Cerebellar nuclear complex (tissue), 1 donor: ENCODE measurements around the gene OSTM1.
"Not testable (repeated sequence)": the region's sequence is repeated elsewhere in the genome, so short reads cannot be mapped to it uniquely, and the experiment has no call there.

ENCODE experiments used
- DNase-seq, 2 experiments: peaks; one replicate each; lab custom pipeline; 2025; lab: John Stamatoyannopoulos, UW

OSTM1 gene

DNA sequence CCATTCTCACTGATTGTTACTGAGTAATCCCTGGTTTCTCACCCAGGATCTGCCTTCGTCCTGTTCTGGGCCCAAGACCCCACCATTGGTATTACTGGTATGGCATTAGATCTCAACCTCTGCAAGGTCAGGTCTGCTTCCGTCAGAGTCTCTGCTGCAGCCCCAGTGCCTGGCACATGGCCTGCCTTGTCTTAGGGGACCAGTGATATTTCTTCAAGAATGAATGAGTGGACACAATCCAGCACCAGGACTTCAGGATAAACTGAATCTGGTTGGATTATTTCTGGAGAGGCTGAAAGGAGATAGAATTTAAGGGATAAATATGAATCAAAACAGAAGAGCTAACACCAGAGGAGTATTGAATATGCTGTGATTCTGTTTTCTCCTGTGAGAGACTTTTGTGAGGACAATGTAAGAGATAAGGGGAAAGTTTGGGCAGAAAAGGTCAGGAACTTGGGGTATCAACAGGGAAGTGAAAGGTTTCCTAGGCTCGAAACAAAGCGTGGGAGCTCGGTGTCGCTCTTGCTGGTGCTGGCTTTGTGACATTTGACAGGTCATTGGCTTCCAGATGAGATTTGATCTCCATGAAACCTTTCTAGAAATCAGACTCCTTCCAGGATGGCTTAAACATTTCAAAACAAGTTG is 53.9 kb downstream of the OSTM1 start:
- no peak for DNase-seq

DNA sequence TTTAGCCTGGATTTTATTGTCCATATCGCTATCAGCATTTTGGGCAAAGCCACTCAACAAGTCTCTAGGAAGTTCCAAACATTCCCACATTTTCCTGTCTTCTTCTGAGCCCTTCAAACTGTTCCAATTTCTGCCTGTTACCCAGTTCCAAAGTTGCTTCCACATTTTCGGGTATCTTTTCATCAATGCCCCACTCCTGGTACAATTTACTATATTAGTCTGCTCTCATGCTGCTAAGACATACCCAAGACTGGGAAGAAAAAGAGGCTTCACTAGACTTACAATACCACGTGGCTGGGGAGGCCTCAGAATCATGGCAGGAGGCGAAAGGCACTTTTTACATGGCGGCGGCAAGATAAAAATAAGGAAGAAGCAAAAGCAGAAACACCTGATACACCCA is 58.3 kb downstream of the OSTM1 start:
- DNase-seq = not testable (repeated sequence)

DNA sequence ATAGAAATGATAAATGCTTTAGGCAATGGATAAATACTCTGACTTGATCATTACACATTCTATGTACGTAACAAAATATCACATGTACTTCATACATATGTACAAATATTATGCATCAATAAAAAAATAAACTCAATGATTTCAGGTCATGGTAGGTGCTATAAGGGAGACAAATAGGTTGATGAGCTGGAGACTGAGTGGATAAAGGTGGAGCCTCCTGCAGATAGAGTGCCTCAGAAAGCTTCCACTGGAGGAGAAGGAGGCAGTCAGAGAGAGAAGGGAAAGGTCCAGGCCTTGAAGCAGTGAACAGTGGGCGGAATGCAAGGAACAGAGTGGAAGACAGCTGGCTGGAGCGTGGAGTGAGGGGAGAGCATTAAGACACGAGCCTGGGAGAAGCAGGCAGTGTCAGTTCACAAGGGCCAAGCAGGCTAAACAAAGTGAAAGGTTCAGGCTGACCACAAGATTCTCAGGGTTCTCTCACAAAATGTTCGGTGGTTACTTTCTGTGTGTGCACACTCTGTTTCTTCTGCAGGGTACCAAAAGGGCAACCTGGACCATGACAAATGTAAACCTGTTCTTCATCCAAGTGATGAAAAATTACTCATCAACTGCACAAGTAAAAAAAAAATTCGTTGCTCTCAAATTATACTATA is 60.6 kb downstream of the OSTM1 start:
- no peak for DNase-seq

DNA sequence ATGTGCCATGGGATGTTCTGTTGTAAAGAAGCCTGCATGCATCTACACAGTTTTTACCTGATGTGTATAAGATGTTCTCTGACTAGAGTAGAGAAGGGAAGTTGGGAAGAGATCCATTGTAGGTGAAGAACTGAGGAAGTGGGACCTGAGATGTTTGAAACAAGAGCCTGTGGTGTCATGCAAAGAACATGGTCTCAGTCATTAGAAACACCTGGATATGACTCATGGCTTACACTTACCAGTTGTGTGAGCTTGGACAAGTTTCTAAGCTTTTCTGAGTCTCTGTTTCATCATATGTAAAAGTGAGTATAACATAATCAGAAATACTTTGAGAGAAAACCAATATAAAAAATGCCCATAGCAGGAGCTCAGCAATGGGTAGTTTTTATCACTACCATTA is 64.6 kb downstream of the OSTM1 start:
- no peak for DNase-seq

DNA sequence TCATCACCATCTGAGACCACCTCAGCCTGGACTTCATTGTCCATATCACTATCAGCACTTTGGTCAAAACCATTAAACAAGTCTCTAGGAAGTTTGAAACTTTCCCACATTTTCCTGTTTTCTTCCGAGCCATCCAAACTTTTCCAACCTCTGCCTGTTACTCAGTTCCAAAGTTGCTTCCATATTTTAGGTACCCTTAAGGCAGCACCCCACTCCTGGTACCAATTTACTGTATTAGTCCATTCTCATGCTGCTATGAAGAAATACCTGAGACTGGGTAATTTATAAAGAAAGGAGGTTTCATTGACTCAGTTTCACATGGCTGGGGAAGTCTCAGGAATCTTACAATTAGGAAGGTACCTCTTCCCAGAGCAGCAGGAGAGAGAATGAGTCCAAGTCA is 65.3 kb downstream of the OSTM1 start:
- not testable (repeated sequence) for DNase-seq

DNA sequence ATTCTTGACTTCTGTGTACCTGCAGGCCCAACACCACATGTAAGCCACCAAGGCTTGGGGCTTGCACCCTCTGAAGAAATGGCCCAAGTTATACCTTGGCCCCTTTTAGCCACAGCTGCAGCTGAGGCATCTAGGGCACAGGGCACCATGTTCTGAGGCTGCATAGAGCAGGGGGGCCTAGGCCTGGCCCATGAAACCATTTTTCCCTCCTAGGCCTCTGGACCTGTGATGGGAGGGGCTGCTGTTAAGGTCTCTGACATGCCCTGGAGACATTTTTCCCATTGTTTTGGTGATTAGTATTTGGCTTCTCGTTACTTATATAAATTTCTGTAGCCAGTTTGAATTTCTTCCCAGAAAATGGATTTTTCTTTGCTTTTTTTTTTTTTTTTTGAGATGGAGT is 66.2 kb downstream of the OSTM1 start:
- DNase-seq = no peak

DNA sequence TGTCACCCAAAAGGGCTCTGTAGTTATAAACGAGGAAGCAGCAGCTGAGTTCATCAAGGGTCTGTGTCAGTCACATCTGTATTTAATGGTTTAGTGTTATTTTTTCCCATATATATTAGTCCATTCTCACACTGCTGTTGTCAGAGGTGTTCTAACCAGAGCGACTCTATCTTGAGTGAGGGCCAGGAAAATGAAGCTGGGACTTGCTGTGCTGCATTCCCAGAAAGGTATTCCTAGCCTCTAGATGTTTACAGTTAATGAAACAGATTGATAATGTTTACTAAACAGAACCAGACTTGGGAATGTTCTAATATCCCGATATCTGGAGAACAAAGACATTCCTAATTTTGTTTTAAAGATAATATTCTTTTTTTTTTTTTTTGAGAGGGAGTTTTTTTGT is 68.6 kb downstream of the OSTM1 start:
- no peak for DNase-seq

DNA sequence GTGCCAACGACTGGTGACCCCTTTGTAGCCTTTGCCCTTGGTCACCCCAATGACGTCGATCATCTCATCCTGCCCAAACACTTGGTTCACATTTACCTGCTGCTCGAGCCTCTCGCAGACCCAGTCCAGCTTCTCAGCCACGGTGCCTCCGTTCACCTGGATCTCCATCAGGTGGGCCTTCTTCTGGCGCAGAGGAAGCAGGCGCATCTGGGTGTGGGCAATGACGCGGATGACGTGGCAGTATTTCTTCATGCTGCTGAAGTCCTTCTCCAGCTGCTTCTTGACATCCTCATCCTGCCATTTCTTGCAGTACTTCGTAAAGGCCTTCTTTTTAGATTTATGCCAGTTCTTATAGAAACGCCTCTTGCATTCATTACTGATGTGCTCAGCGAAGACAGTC is 69.7 kb downstream of the OSTM1 start:
- no peak for DNase-seq

DNA sequence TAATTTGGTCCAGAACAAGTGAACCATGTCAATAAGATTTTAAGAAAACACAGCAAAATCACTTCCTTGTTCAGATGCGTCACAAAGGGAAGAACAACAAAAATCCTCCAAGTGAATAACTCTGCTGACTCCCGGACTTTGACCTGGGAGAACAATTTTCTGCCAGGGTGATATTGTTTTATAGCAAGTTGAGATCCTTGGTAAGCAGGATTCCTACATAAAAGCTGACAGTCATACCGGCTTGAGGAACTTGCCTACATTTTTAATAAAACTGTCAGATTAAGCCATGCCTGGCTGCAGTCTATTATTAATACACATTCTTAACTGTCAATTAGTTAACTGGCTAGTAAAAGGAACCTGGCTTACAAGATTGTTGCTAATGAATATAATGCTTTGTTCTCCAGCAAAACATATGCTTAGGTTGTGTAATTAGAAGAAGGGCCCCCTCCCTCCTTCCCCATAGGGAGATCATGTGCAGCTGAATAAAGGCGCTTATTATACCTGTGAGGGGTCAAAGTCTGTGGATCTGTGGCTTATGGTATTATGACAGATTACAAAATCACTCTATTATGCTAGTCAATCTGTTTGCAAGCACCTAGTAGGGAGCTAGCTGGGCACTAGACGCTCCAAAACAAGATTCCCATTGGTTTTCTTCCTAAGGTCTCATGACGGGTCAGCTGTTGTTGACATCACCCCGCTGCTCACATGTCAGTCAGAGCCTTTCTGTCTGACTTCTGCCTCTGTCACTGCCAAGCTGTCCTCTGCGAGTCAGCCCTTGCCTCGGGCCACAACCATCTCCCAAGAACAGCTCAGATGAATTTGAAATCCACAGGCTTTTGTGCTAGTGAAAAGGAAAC is 71.9 kb downstream of the OSTM1 start:
- no peak for DNase-seq

DNA sequence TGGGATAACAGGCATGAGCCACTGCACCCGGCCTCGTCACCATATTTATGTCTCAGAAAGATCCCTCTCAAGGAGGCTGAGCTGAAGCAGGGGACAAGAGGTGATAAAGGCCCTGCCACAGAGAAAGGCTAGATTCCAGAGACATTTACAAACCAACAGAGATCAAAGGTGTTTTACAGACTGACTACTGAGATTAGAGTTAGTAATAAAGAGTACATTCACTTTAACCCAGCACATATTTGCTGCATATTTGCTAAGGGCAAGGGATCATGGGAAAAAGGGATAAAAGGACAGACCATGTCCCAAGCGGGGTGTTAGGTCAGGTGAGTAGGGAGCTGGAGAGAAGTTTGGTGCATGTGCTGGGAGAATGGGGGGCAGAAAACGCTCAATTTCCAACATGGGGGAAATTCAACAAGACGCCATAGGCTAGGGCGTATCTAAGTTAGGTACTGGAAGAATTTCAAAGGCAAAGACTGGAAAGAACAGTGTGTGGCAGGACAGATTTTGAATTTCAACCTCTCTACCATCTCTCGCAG is 72.8 kb downstream of the OSTM1 start:
- DNase-seq = no peak

DNA sequence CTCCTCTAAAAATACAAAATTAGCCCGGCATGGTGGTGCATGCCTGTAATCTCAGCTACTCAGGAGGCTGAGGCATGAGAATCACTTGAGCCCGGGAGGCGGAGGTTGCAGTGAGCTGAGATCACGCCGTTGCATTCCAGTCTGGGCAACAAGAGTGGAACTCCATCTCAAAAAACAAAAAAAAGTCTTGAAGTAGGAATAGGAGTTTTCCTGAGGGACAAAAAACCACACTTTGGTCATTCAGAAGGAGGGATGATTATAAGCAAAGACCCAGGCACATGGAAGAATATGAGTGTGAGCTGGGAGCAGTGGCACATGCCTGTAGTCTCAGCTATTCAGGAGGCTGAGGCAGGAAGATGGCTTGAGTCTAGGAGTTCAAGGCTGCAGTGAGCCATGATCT is 74.3 kb downstream of the OSTM1 start:
- not testable (repeated sequence) for DNase-seq

DNA sequence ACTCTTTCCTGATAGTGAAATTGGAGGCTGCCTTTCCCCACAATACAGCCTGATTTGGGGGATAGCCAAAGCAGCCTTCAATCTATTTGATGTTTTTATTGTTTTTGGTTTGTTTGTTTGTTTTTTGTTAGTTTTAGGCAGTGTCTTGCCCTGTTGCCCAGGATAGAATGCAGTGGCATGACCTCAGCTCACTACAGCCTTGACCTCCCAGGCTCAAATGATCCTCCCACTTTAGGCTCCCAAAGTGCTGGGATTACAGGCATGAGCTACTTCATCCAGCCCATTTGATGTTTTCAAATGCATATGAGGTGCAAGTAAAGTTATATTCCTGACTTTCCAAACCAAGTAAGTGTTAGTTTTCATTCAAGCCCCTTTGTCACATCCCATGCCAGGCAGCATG is 75.2 kb downstream of the OSTM1 start:
- no peak for DNase-seq

DNA sequence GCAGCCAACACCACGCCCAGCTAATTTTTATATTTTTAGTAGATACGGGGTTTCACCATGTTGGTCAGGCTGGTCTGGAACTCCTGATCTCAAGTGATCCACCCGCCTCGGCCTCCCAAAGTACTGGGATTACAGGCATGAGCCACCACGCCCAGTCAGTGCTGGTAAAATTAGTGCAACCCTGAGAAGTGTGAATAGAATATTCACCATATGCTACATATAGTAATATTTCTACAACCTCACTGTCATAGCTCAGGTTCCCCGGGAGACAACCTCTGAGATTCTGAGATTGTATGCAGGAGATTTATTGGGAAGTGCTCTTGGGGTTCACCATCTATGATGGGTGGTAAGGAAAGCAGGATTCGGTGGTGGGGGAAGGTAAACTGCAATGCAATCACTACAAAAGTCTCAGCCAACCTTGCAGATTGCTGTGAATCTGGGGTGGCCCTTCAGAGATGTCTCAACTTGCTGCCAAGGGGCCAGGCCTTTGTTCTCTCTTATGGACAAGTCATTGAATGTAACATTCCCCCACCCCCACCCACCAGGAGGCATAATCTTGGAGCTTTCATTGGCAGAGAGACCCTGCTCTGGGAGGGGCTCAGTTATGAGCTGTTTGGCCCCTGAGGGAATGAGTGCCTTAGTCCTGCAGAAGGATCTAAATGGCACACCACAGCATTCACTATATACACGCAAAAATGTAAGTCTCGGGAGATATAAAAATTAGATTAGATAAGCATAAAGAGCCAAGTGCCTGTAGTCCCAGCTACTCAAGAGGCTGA is 82.6 kb downstream of the OSTM1 start:
- no peak for DNase-seq
